Natural killer cell (primary cell): ENCODE results near the gene SELENOO. TPM values are rescaled to one million over a fixed set of nuclear protein-coding genes. Genes with fewer than 3 reads are reported as not detected.

Source experiments
- ATAC-seq, 3 donors: fragments of 150-1000 bp in 2 of 3; fragments of 200-7000 bp in 1 of 3; cut with Tn5 transposase; 1 replicate in 1 of 3; 2 replicates in 2 of 3; pipeline ENCODE4 v1.10.0; 2021; ENCODE audit warnings: mild to moderate bottlenecking in 2 of 3, moderate library complexity in 2 of 3
- DNase-seq, 2 donors: peaks; one replicate each; pipeline versions ENCODE4 v3.0.0 to v3.0.0-alpha.2; 2013 to 2021; ENCODE audit warnings: mixed read lengths in 1 of 2
- H3K27ac ChIP-seq: one replicate; pipeline ENCODE4 v1.5.1; 2013; ENCODE audit warnings: mild to moderate bottlenecking, low read length
- H3K27me3 ChIP-seq: one replicate; pipeline ENCODE4 v1.6.1; 2013; ENCODE audit warnings: low read length; ENCODE audit not compliant: control insufficient read depth, insufficient read depth
- H3K36me3 ChIP-seq: one replicate; pipeline ENCODE4 v1.6.1; 2013; ENCODE audit warnings: low read length; ENCODE audit not compliant: control insufficient read depth, insufficient read depth
- H3K4me1 ChIP-seq: one replicate; pipeline ENCODE4 v1.6.1; 2013; ENCODE audit warnings: low read length; ENCODE audit not compliant: control insufficient read depth, insufficient read depth
- H3K4me3 ChIP-seq: one replicate; pipeline ENCODE4 v1.5.1; 2013; ENCODE audit warnings: low read length
- H3K9me3 ChIP-seq: one replicate; pipeline ENCODE4 v1.6.1; 2013; ENCODE audit warnings: low read length; ENCODE audit not compliant: control insufficient read depth, insufficient read depth
- H3K27ac Mint-ChIP-seq, 2 donors: one replicate each; pipeline ENCODE4 v1.8.0; 2022; ENCODE audit warnings: mild to moderate bottlenecking in 2 of 2, mixed read lengths in 2 of 2, moderate library complexity in 1 of 2
- H3K27me3 Mint-ChIP-seq, 2 donors: one replicate each; pipeline ENCODE4 v1.8.0; 2022; ENCODE audit warnings: low read depth in 2 of 2, mixed read lengths in 2 of 2
- H3K36me3 Mint-ChIP-seq: one replicate; pipeline ENCODE4 v1.8.0; 2022; ENCODE audit warnings: mixed read lengths
- H3K4me1 Mint-ChIP-seq, 2 donors: one replicate each; pipeline ENCODE4 v1.8.0; 2022; ENCODE audit warnings: mixed read lengths in 2 of 2
- H3K4me3 Mint-ChIP-seq: one replicate; pipeline ENCODE4 v1.8.0; 2022; ENCODE audit warnings: mild to moderate bottlenecking, moderate library complexity, mixed read lengths
- H3K9me3 Mint-ChIP-seq, 2 donors: one replicate each; pipeline ENCODE4 v1.8.0; 2022; ENCODE audit warnings: mixed read lengths in 2 of 2
- WGBS: methylation state at CpG from one replicate; pipeline ENCODE4 v1.1.7; 2013; ENCODE audit warnings: missing lambda C conversion rate; ENCODE audit not compliant: insufficient coverage; 5-methylcytosine and 5-hydroxymethylcytosine counted together
- intact Hi-C: fragments of 100-400 bp; cut with micrococcal nuclease; formaldehyde crosslinking; loops from one replicate; pipeline ENCODE4 v1.14.2; 2022
- total RNA-seq, 4 donors: library from RNA; stranded (reverse); fragments of 120-200 nt in 1 of 4; gene quantifications; one replicate each; pipeline versions ENCODE4 v1.2.3 to v1.2.4, GENCODE V29; 2013 to 2022
- TF ChIP-seq, protein P1 (sequence below): fragments of 200-600 bp; IDR thresholded peaks from one replicate; pipeline ENCODE4 v1.8.0; 2022; ENCODE audit warnings: antibody characterized with exemption

The SELENOO gene
- total RNA-seq, 3 donors from 2014 or later (not counting 1 experiment from before 2014, with no cell fraction given) = 37.3 to 45.2 (median 37.6) TPM

DNA sequence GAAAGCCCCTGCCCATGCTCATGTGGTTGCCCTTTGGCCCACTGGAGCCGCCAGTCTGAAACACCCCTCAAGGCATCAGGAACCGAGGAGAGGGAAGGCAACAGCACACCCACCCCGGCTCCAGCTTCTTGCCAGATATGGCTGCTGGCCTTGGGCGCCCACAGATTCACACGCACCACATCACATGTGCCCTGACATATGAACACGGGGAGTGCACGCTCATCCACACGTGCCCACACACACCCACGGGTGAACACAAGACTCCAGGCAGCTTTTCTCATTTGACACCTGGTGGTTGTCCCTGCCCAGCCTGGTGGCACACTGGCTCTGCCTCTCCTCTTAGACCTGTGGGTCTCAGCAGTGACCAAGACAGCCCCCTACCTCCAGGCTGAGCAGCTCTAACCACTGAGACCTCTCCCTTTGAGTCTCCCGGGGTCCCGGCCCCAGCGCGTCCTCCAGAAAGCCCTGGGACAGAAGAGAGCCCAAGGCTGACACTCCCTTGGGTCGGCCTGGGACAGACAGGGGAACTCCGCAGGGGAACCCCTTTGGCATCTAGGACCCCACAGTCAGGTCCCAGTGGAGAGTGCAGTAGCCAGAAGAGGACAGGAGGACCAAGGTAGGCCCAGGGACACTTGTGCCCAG is 63.4 kb downstream of the SELENOO start:
- WGBS = 88% methylated on average over 15 of the region's 15 CpGs
- TF ChIP-seq, protein P1, sequence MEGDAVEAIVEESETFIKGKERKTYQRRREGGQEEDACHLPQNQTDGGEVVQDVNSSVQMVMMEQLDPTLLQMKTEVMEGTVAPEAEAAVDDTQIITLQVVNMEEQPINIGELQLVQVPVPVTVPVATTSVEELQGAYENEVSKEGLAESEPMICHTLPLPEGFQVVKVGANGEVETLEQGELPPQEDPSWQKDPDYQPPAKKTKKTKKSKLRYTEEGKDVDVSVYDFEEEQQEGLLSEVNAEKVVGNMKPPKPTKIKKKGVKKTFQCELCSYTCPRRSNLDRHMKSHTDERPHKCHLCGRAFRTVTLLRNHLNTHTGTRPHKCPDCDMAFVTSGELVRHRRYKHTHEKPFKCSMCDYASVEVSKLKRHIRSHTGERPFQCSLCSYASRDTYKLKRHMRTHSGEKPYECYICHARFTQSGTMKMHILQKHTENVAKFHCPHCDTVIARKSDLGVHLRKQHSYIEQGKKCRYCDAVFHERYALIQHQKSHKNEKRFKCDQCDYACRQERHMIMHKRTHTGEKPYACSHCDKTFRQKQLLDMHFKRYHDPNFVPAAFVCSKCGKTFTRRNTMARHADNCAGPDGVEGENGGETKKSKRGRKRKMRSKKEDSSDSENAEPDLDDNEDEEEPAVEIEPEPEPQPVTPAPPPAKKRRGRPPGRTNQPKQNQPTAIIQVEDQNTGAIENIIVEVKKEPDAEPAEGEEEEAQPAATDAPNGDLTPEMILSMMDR = no peak
- intact Hi-C loops = no loop called here
- Histone ChIP-seq H3K27ac (no peak overlapping the region), H3K9me3 (no peaks in the 10 kb centered on the region), H3K4me1 (peaks cover 19% of the 10 kb centered on the region), H3K36me3 (no peaks in the 10 kb centered on the region), H3K4me3 (no peak overlapping the region), H3K27me3 (peaks cover 13% of the 10 kb centered on the region)
- Mint-ChIP-seq H3K9me3 (no peaks in the 10 kb centered on the region), H3K4me3 (no peak overlapping the region), H3K36me3 (no peaks in the 10 kb centered on the region), H3K27me3 (peaks cover 0 to 8% of the 10 kb centered on the region in 2 donors), H3K27ac (no peak overlapping the region), H3K4me1 (peaks cover 0 to 8% of the 10 kb centered on the region in 2 donors)
- no peak for DNase-seq
- no peak for ATAC-seq

DNA sequence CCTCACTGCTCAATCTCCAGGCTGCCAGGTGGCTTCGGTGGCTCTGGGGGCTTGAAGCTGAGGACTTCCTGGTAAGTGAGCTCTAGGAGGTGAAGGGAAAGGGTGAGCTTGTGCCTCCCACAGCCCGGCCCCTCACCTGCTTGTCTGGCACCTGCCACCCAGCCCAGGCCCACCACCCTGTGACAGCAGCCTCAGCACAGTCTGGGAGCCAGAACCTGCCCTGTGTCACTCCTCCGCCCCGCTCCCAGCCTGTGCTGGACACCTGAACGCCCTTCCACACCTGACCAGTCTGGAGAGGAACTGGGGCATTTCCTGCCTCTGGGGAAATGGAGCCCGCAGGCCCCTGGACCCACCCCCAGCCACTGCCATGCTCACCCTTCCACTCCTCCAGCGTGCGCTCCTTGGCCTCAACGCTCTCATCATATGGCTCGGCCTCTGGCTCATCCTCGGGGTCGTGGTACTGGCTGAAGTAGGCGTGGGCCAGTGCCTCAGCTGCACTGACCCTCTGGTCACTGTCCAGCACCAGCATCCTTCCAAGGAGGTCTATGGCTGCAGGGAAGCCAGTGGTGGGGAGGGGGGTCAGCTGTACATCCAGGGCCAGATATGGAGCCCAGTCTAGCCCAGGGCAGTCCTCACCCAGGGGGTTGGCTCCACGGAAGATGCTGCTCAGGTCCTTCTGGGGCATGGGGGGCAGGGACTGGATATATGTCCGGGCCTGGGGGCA is 64.3 kb downstream of the SELENOO start:
- Mint-ChIP-seq H3K27ac (no peak overlapping the region), H3K4me3 (no peak overlapping the region), H3K27me3 (peaks cover 0 to 8% of the 10 kb centered on the region in 2 donors), H3K36me3 (no peaks in the 10 kb centered on the region), H3K9me3 (no peaks in the 10 kb centered on the region), H3K4me1 (peaks cover 0 to 13% of the 10 kb centered on the region in 2 donors)
- TF ChIP-seq, protein P1 = no peak
- ATAC-seq = no peak
- peaks cover 26% of the 10 kb centered on the region for H3K4me1 ChIP-seq
- H3K36me3 ChIP-seq = no peaks in the 10 kb centered on the region
- peaks cover 15% of the 10 kb centered on the region for H3K27me3 ChIP-seq
- DNase-seq = no peak
- H3K9me3 ChIP-seq = no peaks in the 10 kb centered on the region
- intact Hi-C loops = no loop called here
- no peak overlapping the region for H3K4me3 ChIP-seq
- H3K27ac ChIP-seq = no peak overlapping the region
- 89% methylated on average over 15 of the region's 15 CpGs for WGBS

DNA sequence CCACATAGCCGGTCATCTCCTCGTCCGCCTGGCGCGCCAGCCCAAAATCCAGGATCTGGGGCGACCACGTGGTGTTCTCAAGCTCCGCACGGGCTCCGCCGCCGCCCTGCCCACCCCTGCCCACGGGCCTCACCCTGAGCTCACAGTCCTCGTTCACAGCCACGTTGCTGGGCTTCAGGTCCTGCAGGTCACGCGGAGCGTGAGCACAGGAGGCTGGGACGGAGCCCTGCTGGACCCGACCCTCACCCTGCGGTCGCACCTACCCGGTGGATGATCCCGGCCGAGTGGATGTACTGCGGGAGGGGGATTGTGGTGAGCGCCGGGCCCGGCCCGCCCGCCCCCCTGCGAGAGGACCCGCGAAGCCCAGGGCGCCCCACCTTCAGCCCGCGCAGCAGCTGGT is 66.2 kb downstream of the SELENOO start:
- Mint-ChIP-seq H3K27me3 (peaks cover 0 to 7% of the 10 kb centered on the region in 2 donors), H3K36me3 (no peaks in the 10 kb centered on the region), H3K27ac (no peak overlapping the region), H3K4me1 (peaks cover 0 to 15% of the 10 kb centered on the region in 2 donors), H3K9me3 (no peaks in the 10 kb centered on the region), H3K4me3 (no peak overlapping the region)
- ATAC-seq = no peak
- no peak overlapping the region for H3K4me3 ChIP-seq
- TF ChIP-seq, protein P1 = no peak
- H3K9me3 ChIP-seq = no peaks in the 10 kb centered on the region
- peaks cover 34% of the 10 kb centered on the region for H3K4me1 ChIP-seq
- peaks cover 12% of the 10 kb centered on the region for H3K27me3 ChIP-seq
- no peaks in the 10 kb centered on the region for H3K36me3 ChIP-seq
- intact Hi-C loops = no loop called here
- WGBS = 93% methylated on average over 37 of the region's 37 CpGs
- DNase-seq = no peak
- no peak overlapping the region for H3K27ac ChIP-seq

Other genes with a start within 250 kb of the SELENOO start
- gene PIM3, start 240.2 kb upstream of the SELENOO start, total RNA-seq = 100 to 1,000 TPM; 107 to 130 (median 129) TPM
- gene IL17REL, start 188.2 kb upstream of the SELENOO start, total RNA-seq = not detected
- gene TTLL8, start 142.7 kb upstream of the SELENOO start, total RNA-seq = not detected
- 10 to 100 TPM; 67.7 to 96.1 (median 73.7) TPM for gene MLC1, start 115.6 kb upstream of the SELENOO start, total RNA-seq
- 1 to 10 TPM in 2 of 3 donors, not detected in 1; 1.0 to 1.7 TPM for gene MOV10L1, start 111.0 kb upstream of the SELENOO start, total RNA-seq
- 1 to 10 TPM in 1 of 3 donors, under 1 TPM in 2; 0.16 to 3.4 (median 0.27) TPM for gene PANX2, start 30.3 kb upstream of the SELENOO start, total RNA-seq
- gene TRABD, start 15.1 kb upstream of the SELENOO start, total RNA-seq = 100 to 1,000 TPM; 129 to 138 (median 132) TPM
- gene TUBGCP6, start 44.0 kb downstream of the SELENOO start, total RNA-seq = 100 to 1,000 TPM; 105 to 126 (median 118) TPM
- 100 to 1,000 TPM; 112 to 131 (median 123) TPM for gene HDAC10, start 50.3 kb downstream of the SELENOO start, total RNA-seq
- 1 to 10 TPM; 2.2 to 2.5 (median 2.4) TPM for gene MAPK12, start 60.7 kb downstream of the SELENOO start, total RNA-seq
- 1 to 10 TPM; 2.2 to 3.1 (median 2.2) TPM for gene MAPK11, start 69.4 kb downstream of the SELENOO start, total RNA-seq
- gene PLXNB2, start 106.6 kb downstream of the SELENOO start, total RNA-seq = 10 to 100 TPM in 2 of 3 donors, 1 to 10 TPM in 1; 6.0 to 34.7 (median 18.9) TPM
- gene DENND6B, start 126.0 kb downstream of the SELENOO start, total RNA-seq = 1 to 10 TPM; 3.1 to 5.0 (median 4.5) TPM
- gene PPP6R2, start 142.3 kb downstream of the SELENOO start, total RNA-seq = 100 to 1,000 TPM in 1 of 3 donors, 10 to 100 TPM in 2; 76.0 to 103 (median 78.1) TPM